GM21825 (cell line): Measurements from ENCODE around the gene ALPP.
"Not testable (repeated sequence)": the region's sequence is repeated elsewhere in the genome, so short reads cannot be mapped to it uniquely, and the experiment has no call there.

Experiments used
- ATAC-seq: cut with Tn5 transposase; IDR thresholded peaks from one replicate; pipeline ENCODE4 v1.9.1; 2021; ENCODE audit warnings: mild to moderate bottlenecking, moderate library complexity; ENCODE audit not compliant: unreplicated experiment

The ALPP gene

GRCh38 chr2:232379610-232380590, 1.3 kb downstream of the ALPP start:
- ATAC-seq, result not testable (repeated sequence)

GRCh38 chr2:232381204-232382031, 2.9 kb downstream of the ALPP start:
- not testable (repeated sequence) for ATAC-seq

GRCh38 chr2:232382331-232383225, 4.0 kb downstream of the ALPP start:
- no peak for ATAC-seq

GRCh38 chr2:232384466-232384865, 5.9 kb downstream of the ALPP start:
- ATAC-seq, result no peak

- ATAC-seq, result not testable (repeated sequence)
Observed at GRCh38 chr2:232385058-232385457, 6.5 kb downstream of the ALPP start.

GRCh38 chr2:232385660-232386489, 7.3 kb downstream of the ALPP start:
- ATAC-seq, result no peak

- ATAC-seq, result no peak
Observed at GRCh38 chr2:232386490-232386739, 7.9 kb downstream of the ALPP start.

DNA sequence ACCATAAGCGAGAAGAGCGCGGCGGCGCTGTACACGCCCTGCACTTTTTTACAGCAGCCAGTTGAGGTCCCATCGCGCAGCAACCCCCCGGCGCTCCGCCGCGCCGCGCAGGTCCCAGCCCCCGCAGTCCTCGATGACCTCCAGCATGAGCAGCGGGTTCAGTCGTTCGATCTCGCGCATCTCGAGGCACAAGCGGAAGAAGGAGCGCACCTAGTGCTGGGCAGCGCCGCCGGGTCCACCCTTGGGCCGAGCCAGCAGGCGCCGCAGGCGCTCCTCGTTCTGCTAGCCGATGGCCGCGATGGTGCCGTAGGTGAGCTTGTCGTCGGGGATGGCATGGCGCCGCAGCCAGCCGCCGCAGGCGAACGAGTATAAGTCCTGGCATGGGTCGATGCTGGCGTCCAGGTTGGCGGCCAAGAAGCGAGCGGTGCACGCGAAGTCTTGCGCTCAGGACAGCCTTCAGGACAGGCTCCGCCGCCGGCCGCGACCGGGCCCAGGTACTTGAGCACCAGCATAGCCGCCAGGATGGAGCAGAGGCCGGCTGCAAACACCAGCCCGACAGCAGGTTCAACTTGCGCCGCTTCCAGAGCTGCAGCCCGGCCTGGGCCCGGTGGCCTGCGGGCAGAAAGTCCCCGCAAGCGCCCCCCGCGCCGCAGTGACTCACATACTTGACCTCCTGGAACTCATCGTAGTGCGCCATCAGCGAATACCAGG, 8.3 kb downstream of the ALPP start:
- no peak for ATAC-seq

DNA sequence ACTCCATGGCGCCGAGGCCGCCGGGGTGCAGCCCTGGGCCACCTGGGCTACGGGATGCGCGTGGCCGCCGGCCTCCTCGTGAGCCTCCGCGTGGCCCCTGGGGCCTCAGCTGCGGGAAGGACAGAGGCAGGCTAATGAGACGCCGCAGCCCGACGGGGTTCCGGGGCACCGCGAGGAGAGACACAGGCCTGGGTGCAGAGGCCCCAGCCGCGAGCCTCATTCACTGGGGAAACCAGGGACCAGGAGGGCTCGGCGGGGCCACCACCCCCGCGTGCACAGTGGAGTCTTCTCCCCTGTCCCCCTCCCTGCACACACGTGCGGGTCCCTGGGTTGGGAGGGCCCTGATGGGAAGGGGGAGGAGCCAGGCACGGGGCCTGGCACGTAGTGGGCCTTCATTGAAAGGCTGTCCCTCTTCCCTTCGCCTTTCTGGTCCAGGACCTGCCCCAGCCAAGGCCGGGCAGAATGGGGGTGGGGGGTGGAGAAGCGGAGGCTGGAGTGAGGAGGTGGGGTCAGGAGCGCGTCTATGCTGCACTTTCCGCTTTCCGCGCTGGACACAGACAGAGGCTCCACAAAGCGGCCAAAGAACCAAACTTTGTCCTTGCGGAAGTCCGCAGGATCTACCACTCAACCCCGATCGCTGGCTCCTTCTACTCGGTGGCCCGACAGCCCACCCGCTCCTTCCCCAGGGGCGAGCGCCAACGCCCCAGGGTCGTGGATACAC, 9.1 kb downstream of the ALPP start:
- no peak for ATAC-seq

DNA sequence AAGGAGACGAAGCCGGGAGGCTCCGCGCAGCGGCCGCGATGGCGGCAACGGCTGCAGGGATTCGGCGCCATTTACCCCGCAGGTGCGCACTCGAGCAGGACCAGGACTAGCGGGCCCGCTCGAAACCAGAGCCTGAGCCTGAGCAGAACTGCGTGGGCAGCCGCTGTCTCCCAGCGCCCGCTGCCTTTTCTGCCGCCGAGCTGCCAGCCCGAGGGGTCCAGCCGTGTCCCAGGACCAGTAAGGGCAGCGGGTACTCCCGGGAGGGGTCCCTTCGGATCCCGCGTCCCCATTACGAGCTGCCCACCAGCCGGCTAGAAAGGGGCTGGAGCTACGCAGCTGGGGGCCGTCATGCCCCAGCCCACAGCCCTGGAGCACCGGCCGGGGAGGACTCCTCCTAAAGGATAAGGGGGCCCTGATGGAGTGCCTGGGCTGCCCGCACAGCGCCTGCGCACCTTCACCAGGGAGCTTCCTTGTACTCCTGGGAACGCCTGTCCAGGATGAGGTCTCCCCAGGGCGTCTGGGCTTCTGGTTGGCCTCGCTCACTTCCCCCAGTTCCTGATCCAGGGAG, 9.9 kb downstream of the ALPP start:
- no peak for ATAC-seq

- ATAC-seq, result no peak
Observed at GRCh38 chr2:232389327-232389726, 10.8 kb downstream of the ALPP start.

DNA sequence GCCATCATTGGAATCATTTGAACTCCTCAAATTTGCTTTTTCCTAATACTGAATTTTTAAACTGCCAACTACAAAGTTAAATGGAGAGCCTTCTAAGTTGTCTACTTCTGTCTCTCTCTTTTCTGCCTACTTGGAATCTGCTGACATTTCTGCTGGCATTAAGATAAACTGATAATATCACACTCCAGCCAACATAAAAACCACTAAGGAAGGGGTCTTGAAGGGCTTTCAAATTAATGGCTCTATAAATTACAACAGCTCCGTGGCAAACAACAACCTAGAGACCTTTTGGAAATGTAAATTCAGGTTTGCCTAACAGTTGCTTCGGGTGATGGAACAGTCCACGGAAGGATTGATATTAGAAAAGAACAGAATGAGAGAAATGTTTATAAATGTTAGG, 12.1 kb downstream of the ALPP start:
- no peak for ATAC-seq

DNA sequence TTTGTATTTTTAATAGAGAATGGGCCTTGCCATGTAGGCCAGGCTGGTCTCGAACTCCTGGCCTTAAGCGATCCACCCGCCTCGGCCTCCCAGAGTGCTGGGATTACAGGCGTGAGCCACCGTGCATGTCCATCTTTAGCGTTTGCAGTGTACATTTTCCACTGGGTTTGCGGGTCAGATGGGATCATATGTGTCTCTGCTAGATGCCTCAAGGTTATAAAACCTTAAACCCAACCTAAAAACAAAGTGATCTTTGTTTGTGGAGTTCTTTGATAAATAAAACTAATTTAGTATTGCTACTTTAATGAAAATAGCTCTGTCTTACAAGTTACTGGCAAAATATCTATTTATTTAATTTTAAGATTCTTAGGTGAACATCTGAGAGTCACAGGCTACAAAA, 15.0 kb downstream of the ALPP start:
- no peak for ATAC-seq

DNA sequence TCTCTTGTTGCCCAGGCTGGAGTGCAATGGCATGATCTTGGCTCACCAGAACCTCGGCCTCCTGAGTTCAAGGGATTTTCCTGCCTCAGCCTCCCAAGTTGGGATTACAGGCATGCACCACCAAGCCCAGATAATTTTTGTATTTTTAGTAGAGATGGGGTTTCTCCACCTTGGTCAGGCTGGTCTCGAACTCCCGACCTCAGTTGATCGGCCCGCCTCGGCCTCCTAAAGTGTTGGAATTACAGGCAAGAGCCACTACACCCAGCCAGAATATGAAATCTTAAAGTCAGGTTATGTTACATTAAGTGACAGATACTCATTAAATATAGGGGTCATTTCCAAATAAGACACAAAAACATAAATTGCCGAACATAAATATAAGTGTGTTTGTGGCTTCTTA, 15.9 kb downstream of the ALPP start:
- ATAC-seq, result not testable (repeated sequence)

GRCh38 chr2:232395586-232395985, 17.0 kb downstream of the ALPP start:
- no peak for ATAC-seq

DNA sequence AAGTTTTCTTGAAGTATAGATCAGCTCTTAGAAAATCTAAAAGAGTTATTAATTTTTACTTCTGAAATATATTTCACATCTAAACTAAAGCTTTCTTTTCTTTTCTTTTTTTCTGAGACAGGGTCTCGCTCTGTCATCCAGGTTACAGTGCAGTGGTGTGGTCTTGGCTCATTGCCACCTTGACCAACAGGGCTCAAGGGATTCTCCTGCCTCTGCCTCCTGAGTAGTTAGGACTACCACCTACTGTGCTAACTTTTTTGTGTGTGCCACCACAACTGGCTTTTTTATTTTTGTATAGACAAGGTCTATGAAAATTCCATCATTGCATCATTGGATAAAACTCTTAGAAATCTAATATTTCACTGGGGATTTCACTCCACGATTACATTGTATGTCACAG, 18.1 kb downstream of the ALPP start:
- ATAC-seq, result no peak

DNA sequence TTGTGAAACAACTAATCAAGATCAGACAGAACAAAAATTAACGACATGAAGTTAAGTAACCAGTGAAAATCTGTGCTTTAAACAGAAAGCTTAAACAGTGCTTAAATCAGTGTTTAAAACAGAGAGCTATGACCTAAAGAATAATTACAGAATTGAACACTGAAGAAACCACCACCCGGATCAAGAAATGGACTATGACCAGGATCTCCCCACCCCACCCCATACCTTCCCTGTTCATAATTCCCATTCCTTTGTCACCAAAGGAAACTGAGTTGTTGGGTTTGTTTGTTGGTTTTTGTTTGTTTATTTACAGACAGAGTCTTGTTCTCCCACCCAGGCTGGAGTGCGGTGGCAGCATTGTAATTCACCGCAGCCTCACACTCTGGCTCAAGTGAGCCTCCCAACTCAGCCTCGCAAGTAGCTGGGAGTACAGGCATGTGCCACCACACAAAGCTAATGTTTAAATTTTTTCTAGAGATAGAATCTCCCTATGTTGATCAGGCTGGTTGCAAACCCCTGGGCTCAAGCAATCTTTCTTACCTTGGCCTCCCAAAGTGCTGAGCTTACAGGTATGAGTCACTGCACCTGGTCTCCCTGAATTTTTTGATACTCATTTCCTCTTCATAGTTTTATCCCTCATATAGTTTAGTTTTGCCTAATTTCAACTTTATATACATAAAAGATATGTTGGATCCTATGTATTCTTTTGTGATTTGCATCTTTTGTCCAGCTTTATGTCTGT, 19.9 kb downstream of the ALPP start:
- no peak for ATAC-seq
